ENCODE measurements around the gene KANTR.

KANTR gene

GRCh38 chrX:53093748-53094581 is at the start of gene KANTR:
KANTR (plus strand) TSS chrX:53094142; CDS start chrX:53124273, 30,131 bp downstream.
- peak; percentile 91 for DNase-seq

- DNase-seq = peak; percentile 48
Measured at GRCh38 chrX:53044995-53045394, 48.9 kb upstream of the KANTR start.

- DNase-seq = no peak
Measured at GRCh38 chrX:53047228-53047627, 46.7 kb upstream of the KANTR start.

- DNase-seq = peak; percentile 58
Measured at GRCh38 chrX:53048169-53049126, 45.5 kb upstream of the KANTR start, which contains the start of gene GPR173. GPR173 (plus strand) TSS chrX:53048789; CDS start chrX:53076622, 27,833 bp downstream.

GRCh38 chrX:53049127-53049517 is 44.8 kb upstream of the KANTR start:
- no peak for DNase-seq

- no peak for DNase-seq
Measured at GRCh38 chrX:53050841-53051240, 43.1 kb upstream of the KANTR start.

- no peak for DNase-seq
Measured at GRCh38 chrX:53055244-53055849, 38.6 kb upstream of the KANTR start.

GRCh38 chrX:53056292-53056691 is 37.6 kb upstream of the KANTR start:
- no peak for DNase-seq

GRCh38 chrX:53065104-53065503 is 28.8 kb upstream of the KANTR start:
- DNase-seq = no peak

GRCh38 chrX:53071064-53071463 is 22.9 kb upstream of the KANTR start:
- no peak for DNase-seq

GRCh38 chrX:53071604-53072417 is 22.1 kb upstream of the KANTR start:
- peak; percentile 70 for DNase-seq

- no peak for DNase-seq
Measured at GRCh38 chrX:53072418-53073114, 21.4 kb upstream of the KANTR start.

- peak; percentile 32 for DNase-seq
Measured at GRCh38 chrX:53073115-53073586, 20.8 kb upstream of the KANTR start.

- DNase-seq = no peak
Measured at GRCh38 chrX:53075011-53075410, 18.9 kb upstream of the KANTR start.

- no peak for DNase-seq
Measured at GRCh38 chrX:53076671-53077070, 17.3 kb upstream of the KANTR start.

GRCh38 chrX:53077207-53078197 is 16.4 kb upstream of the KANTR start:
- no peak for DNase-seq

GRCh38 chrX:53078943-53079342 is 15.0 kb upstream of the KANTR start:
- no peak for DNase-seq

- no peak for DNase-seq
Measured at GRCh38 chrX:53080628-53081580, 13.0 kb upstream of the KANTR start.

Data from NCI-H510A treated with DMSO at 0.1 percent for 48 hours (cell line).